Medulla oblongata (tissue), 1 donor: Measurements from ENCODE around the gene C1orf56.
A peak's percentile ranks its signal among the peaks of the same experiment; 100 is the strongest.

Experiments used
- DNase-seq: peaks from one replicate; pipeline ENCODE4 v3.0.0-alpha.2; 2015; ENCODE audit errors: extremely low spot score

C1orf56 gene

DNA sequence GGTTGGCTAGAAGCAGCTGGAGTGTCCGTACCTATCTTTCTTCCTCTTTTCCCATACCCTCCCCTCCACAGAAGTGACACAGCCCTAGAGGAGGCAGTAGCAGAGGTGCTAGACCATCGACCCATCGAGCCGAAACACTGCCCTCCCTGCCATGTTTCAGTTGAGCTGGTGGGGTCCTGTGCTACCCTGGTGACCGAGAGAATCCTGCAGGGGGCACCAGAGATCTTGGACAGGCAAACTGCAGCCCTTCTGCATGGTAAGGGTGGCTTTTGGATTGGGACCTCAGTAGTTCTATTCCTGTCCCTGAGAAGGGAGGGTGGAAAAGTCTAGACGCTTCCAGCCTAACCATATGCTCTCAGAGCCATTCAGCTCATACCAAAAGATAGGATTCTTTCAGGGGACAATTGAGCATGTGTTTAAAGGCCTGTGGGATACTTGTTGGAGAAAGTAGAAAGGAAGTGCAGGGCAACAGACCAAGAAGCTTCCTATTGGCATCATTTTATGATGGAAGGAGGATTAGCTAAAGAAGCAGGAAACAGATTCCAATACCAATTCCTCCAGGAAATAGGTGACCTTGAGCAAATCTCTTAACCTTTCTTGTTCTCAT lies 22.9 kb upstream of the C1orf56 start:
- DNase-seq = peak; percentile 91

DNA sequence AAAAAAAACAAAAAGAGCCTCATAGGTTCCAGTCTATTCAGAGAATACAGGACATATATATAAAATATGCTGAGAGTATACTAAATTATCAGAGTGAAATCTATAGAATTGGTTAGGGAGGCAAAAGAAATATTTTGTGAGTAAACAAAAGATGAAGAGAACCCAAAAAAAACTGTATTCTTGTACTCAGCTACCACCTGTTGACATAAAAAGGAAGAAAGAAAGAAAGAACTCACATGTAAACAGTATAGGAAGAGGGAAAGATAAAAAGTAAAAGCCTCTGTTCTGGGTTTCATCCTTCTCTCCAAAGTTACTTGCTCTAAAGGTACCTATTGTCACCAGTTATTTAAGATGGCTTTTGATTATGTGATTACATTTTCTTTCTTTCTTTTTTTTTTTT lies 21.1 kb upstream of the C1orf56 start:
- no peak for DNase-seq

GRCh38 chr1:151032164-151032563 lies 15.4 kb upstream of the C1orf56 start:
- no peak for DNase-seq

DNA sequence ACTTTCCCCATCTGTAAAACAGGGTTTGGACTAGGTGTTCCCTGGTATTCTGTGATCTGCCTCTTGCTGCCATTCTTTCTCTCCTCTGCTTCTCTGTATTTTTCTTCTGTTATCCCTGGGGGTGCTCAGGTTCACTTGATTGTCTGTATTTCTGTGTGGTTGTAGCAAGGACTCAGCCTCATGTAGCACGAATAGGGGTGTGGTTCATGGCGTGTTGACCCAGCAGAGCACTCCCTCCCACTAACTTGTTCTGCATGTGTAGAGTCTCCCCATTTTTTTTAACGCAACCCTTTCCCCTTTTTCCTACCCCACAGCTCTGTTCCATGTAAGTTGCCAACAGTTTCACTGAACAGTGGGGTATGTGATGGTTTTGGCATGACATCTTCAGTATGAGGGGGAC lies 12.4 kb upstream of the C1orf56 start:
- no peak for DNase-seq

DNA sequence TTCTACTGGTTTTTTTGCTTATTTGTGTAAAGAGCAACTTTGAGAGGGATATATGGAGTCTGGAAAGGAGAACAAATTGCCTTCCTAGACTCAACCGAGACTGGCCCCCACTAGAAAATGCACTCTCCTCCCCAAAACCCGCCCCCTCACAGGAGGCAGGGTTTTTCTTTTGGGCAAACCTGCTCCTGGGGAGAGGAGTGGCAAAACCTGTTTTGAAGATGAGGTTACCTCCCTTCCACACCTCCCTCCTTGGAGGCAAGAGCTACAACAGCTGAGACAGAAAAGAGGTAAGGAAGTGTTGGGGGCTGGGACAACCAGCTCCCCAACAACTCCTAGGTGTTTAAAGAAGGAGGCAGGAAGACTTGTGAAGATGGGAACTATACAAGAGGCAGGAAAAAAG lies 11.2 kb upstream of the C1orf56 start, which contains the start of gene BNIPL:
TSS of gene BNIPL (plus strand) at position 231 of the 400 bp plus-strand sequence. CDS start at position 371, 140 bp downstream.
- DNase-seq = no peak

DNA sequence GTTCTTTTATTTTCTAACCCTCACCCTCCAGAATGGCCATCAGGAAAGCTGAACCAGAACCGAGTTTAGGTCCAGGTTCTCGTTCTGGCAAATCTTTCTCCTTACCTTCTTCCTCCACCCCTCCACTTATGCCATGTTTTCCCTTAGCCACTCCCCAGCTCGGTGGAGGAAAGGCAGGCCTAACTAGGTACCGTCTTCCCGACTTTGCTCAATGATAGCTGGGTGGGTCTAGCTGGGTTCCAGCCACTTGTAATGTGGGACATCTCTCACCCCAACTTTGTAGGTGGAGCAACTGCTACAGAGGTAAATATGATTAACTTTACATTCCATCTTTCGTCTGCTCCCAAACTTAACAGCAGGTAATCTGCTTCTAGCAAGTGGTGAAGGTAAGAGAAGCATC lies 10.5 kb upstream of the C1orf56 start:
- DNase-seq = no peak

DNA sequence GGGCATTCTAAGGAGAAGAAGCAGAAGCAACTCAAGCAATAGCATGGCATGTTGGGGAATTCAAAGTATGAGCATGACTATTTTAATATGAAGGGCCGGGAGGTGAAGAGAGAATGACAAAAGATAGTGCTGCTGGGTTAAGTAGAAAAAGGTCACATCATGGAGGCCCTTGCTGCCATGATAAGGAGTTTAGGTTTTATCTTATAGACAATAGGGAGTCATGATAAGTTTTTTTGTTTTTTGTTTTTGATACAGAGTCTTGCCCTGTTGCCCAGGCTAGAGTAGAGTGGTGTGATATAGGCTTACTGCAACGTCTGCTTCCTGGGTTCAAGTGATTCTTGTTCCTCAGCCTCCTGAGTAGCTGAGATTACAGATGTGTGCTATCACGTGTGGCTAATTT lies 8.0 kb upstream of the C1orf56 start:
- no peak for DNase-seq

- DNase-seq = no peak
Observed at GRCh38 chr1:151043163-151043562, 4.4 kb upstream of the C1orf56 start.

GRCh38 chr1:151047925-151048644 lies 534 bp downstream of the C1orf56 start:
- peak; percentile 70 for DNase-seq

GRCh38 chr1:151048645-151049032 lies 1.1 kb downstream of the C1orf56 start:
- no peak for DNase-seq

- no peak for DNase-seq
Observed at GRCh38 chr1:151049458-151049857, 1.9 kb downstream of the C1orf56 start.

DNA sequence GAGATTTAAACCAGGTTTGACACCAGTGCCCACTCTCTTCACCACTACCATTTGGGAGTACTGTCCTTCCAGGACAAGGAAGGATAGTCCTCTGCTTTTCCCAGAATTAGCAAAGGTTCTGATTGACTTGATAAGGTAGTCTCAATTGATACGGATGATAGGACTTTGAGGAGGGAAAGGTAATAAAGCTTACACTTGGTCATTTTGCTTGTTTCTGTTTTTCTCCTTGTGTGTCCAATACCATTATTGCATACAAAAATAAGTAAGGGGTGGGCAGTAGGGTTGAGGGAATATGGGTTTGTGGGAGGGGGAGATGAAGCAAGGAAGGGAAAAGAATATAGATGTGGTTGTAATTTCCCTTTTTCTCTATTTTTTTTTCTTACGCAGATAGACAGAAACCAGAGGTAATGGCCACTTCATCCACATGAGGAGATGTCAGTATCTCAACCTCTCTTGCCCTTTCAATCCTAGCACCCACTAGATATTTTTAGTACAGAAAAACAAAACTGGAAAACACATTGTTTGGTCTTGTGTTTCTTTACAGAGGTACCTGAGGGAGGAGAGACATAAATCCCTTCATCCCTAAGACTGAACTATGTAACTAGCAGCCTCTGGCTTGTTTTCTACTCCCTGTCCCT lies 2.6 kb downstream of the C1orf56 start:
- DNase-seq = no peak

DNA sequence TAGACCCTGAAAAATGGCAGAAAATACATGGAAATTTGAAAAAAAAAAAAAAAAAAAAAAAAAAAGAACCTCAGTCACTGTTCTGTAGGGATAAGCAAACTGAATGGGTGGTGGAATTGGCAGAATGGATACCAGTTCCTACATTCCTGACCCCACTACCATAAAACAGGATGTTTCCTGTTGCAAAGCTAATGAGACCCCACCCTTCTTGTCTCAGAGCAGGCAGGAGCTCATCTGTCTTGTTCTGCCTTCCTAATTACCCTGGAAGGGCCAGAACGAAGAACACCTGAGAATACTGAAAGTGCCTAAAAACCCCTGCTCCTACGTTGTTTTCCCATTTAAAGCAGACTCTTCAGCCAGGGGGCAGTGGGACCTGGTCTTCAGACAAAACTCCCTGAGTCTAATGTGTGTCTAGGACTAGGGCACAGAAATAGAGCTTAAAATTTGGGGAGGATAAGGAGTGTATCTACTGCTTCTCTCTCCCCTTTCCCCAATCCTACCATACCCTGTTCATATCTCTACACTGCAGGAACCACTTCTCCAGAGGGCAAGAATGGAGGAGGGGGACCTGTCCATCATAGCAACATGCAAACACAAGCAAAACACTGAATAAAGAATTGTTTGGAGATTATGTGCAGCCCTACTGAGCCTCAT lies 3.9 kb downstream of the C1orf56 start:
- no peak for DNase-seq

GRCh38 chr1:151054971-151055547 lies 7.5 kb downstream of the C1orf56 start:
- no peak for DNase-seq

GRCh38 chr1:151055581-151055980 lies 8.0 kb downstream of the C1orf56 start:
- DNase-seq = no peak

DNA sequence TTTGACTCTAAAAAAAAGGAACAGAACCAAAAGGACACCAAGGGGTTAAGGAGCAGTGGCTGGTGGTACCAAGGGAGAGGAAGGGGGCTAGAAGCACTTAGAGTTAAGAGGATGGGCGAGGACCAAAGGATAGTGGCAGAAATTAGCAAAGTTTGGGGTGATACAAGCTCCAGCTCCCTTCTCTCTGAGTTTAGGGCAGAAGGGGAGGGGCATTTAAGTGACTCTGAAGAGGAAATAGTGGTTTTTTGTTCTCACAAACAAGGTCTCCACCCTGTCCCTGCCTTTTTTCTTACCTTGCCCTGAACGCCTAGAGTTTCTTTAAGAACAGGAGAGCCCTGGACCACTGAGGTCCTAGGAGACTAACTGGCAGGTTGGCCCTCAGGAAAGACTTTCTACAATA lies 8.6 kb downstream of the C1orf56 start:
- no peak for DNase-seq

DNA sequence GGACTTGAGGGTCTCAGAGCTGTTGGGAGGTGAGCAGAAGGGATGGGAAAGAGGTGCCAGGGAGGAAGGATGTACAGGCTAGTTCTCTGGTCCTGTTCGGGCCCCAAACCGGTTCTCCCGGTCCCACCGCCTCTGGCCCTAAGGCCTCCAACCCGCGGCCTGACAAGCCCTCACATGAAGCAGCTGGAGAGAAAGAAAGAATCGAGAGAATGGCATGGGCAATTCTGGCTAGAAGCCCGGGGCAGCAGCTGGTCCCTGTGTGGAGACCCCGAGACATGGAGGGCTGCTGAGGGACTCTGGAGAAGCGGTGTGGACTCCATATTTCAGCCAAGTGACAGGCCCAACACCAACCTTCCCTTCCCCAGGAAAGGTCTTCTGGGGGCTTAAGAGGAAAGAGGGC lies 11.1 kb downstream of the C1orf56 start:
- peak; percentile 47 for DNase-seq

GRCh38 chr1:151059109-151060006 lies 11.8 kb downstream of the C1orf56 start, which contains the start of gene CDC42SE1:
Gene CDC42SE1, minus strand, starts transcription at chr1:151059622. Its CDS starts 3,892 bp downstream, at chr1:151055730.
- DNase-seq = peak; percentile 83

DNA sequence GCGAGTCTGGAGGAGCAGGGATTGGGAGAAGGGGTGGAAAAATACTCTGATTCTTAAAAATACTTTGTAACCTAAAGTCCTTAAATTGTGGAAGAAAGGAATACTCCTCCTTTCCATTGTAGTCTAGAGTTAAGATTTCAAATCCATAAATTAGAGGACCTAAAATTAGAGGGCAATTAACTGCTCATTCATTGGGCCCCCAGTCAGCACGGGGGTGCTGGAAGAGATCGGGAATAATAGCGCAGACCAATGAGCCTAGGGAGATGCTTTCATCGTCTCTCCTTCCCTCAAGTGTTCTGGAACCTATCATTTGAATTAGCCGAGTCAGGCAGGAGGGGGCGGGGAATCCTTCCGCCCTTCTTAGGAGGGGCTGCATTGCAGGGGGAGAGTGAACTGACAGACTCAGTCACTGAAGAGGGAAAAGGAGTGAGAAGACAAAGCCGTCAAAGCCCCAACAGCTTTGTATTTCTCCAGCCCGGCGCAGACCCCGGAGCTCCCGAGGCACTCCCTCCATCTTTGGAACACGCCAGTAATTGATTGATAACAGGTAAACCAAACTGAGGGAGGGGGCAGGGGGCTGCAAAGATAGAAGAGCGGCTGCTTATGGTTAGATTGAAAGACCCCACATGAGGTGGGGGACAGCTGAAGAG lies 12.6 kb downstream of the C1orf56 start, which contains the start of gene MLLT11:
TSS of gene MLLT11 (plus strand) at position 391 of the 650 bp plus-strand sequence. CDS start 6,828 bp downstream, outside the sequence.
- peak; percentile 87 for DNase-seq
